Right cardiac atrium (tissue), 5 donors: ENCODE data around the gene DNAH6. TPM values are rescaled to one million over a fixed set of nuclear protein-coding genes. Genes with fewer than 3 reads are reported as not detected.

Experiments used
- ATAC-seq, 2 donors: fragments of 200-7000 bp; cut with Tn5 transposase; one replicate each; pipeline versions ENCODE4 v1.8.0 to v1.9.1; 2020; ENCODE audit warnings: moderate library complexity in 2 of 2, mild to moderate bottlenecking in 1 of 2
- DNase-seq, 3 donors: peaks; one replicate each; pipeline ENCODE4 v3.0.0-alpha.2; 2020
- H3K27ac ChIP-seq: one replicate; pipeline ENCODE4 v1.5.1; 2013; ENCODE audit warnings: mild to moderate bottlenecking, low read length, control low read depth, moderate library complexity
- H3K27me3 ChIP-seq: one replicate; pipeline ENCODE4 v1.6.1; 2013; ENCODE audit not compliant: control insufficient read depth, insufficient read depth
- H3K4me1 ChIP-seq: one replicate; pipeline ENCODE4 v1.6.1; 2013; ENCODE audit warnings: low read length; ENCODE audit not compliant: control insufficient read depth, insufficient read depth
- H3K4me3 ChIP-seq: one replicate; pipeline ENCODE4 v1.5.1; 2013; ENCODE audit warnings: low read length, control low read depth
- H3K9me3 ChIP-seq: one replicate; pipeline ENCODE4 v1.6.1; 2013; ENCODE audit warnings: low read length; ENCODE audit not compliant: control insufficient read depth
- WGBS: extraction: QIAGEN DNeasy Blood & Tissue Kit; methylation state at CpG from one replicate; pipeline ENCODE4 v1.1.7; 2013; 5-methylcytosine and 5-hydroxymethylcytosine counted together
- intact Hi-C, 4 donors: fragments of 100-400 bp; cut with DNase I; formaldehyde crosslinking; loops; one replicate each; pipeline versions ENCODE4 v1.11.0 to v1.14.0; 2022 to 2023
- polyA plus RNA-seq: library from polyadenylated mRNA; stranded (reverse); fragments of 200-250 nt; gene quantifications from one replicate; pipeline ENCODE4 v1.2.3, GENCODE V29; 2013
- total RNA-seq, 4 donors: library from RNA; stranded (reverse); fragmentation: NEBNext Ultra II Directional; extraction: Animal tissue kit (Norgen Biotek cat#: 25700); gene quantifications; one replicate each; pipeline ENCODE4 v1.2.1, GENCODE V29; 2021
- donor health status: healthy with polysubstance abuse.
- donor health status: DM: no; HTN: yes; CAD: no.
- donor health status: DM: no; HTN: no; CAD: no.
- donor health status: DM: no; HTN: yes; CAD: no; lungs with severe emphysema.
- donor health status: DM: yes; HTN: yes; CAD: no.

Gene DNAH6
- total and polyA plus RNA-seq, 5 donors: 0.07 to 0.60 (median 0.34) TPM

GRCh38 chr2:84801811-84802210 lies 285.5 kb downstream of the DNAH6 start:
- ATAC-seq (no peak), DNase-seq (no peak)
- Histone ChIP-seq H3K4me3 (no peak overlapping the region), H3K27ac (no peak overlapping the region), H3K4me1 (no peaks in the 10 kb centered on the region), H3K9me3 (no peaks in the 10 kb centered on the region), H3K27me3 (no peaks in the 10 kb centered on the region)
- WGBS: 79% methylated on average over 2 of the region's 2 CpGs
- intact Hi-C loops: no loop called here

- Histone ChIP-seq H3K27ac (no peak overlapping the region), H3K4me1 (no peaks in the 10 kb centered on the region), H3K9me3 (no peaks in the 10 kb centered on the region), H3K27me3 (no peaks in the 10 kb centered on the region), H3K4me3 (no peak overlapping the region)
- intact Hi-C loops: no loop called here
- WGBS: 46% methylated on average over 1 of the region's 1 CpG
- DNase-seq: no peak
- ATAC-seq: no peak
These were observed 289.1 kb downstream of the DNAH6 start for GRCh38 chr2:84805250-84805958.

- Histone ChIP-seq H3K27ac (no peak overlapping the region), H3K9me3 (no peaks in the 10 kb centered on the region), H3K4me3 (no peak overlapping the region), H3K27me3 (no peaks in the 10 kb centered on the region), H3K4me1 (no peaks in the 10 kb centered on the region)
- ATAC-seq (peak in 1 of 2 donors; percentile 59), DNase-seq (peak in 2 of 3 donors; percentile 31 to 53)
- intact Hi-C loops: no loop called here
- WGBS: 54% methylated on average over 4 of the region's 4 CpGs
These were observed 290.8 kb downstream of the DNAH6 start for GRCh38 chr2:84807063-84807485.

- WGBS: 70% methylated on average over 4 of the region's 4 CpGs
- intact Hi-C loops: no loop called here
- no peak overlapping the region for H3K27ac ChIP-seq
- DNase-seq: no peak
- no peaks in the 10 kb centered on the region for H3K4me1 ChIP-seq
- no peak overlapping the region for H3K4me3 ChIP-seq
- no peaks in the 10 kb centered on the region for H3K27me3 ChIP-seq
- no peaks in the 10 kb centered on the region for H3K9me3 ChIP-seq
- no peak for ATAC-seq
These were observed 292.0 kb downstream of the DNAH6 start for GRCh38 chr2:84808279-84808678.

- WGBS: 89% methylated on average over 6 of the region's 6 CpGs
These were observed 295.6 kb downstream of the DNAH6 start for GRCh38 chr2:84811839-84812431.

GRCh38 chr2:84815146-84815545 lies 298.8 kb downstream of the DNAH6 start:
- Histone ChIP-seq H3K27ac (no peak overlapping the region), H3K9me3 (no peaks in the 10 kb centered on the region), H3K4me1 (no peaks in the 10 kb centered on the region), H3K4me3 (no peak overlapping the region), H3K27me3 (no peaks in the 10 kb centered on the region)
- DNase-seq (no peak), ATAC-seq (no peak)
- WGBS: 44% methylated on average over 3 of the region's 3 CpGs
- intact Hi-C loops: no loop called here

More at GRCh38 chr2:84811839-84812431, 295.6 kb downstream of the DNAH6 start:
- Histone ChIP-seq H3K27me3 (no peaks in the 10 kb centered on the region), H3K4me1 (no peaks in the 10 kb centered on the region), H3K9me3 (no peaks in the 10 kb centered on the region), H3K4me3 (no peak overlapping the region), H3K27ac (no peak overlapping the region)
- DNase-seq (no peak), ATAC-seq (no peak)
- intact Hi-C loops: no loop called here

GRCh38 chr2:84816426-84817026 lies 300.2 kb downstream of the DNAH6 start:
- Histone ChIP-seq H3K27me3 (no peaks in the 10 kb centered on the region), H3K4me3 (no peak overlapping the region), H3K27ac (no peak overlapping the region), H3K9me3 (no peaks in the 10 kb centered on the region), H3K4me1 (no peaks in the 10 kb centered on the region)
- WGBS: 90% methylated on average over 6 of the region's 6 CpGs
- ATAC-seq: no peak
- no peak for DNase-seq
- intact Hi-C loops: no loop called here

GRCh38 chr2:84817239-84817655 lies 300.9 kb downstream of the DNAH6 start:
- DNase-seq (no peak), ATAC-seq (no peak)
- Histone ChIP-seq H3K9me3 (no peaks in the 10 kb centered on the region), H3K27ac (no peak overlapping the region), H3K4me3 (no peak overlapping the region), H3K4me1 (no peaks in the 10 kb centered on the region), H3K27me3 (no peaks in the 10 kb centered on the region)
- intact Hi-C loops: no loop called here
- WGBS: 85% methylated on average over 2 of the region's 2 CpGs

- 89% methylated on average over 7 of the region's 7 CpGs for WGBS
- intact Hi-C loops: no loop called here
- H3K27me3 ChIP-seq: no peaks in the 10 kb centered on the region
- no peak overlapping the region for H3K27ac ChIP-seq
- no peaks in the 10 kb centered on the region for H3K4me1 ChIP-seq
- DNase-seq (no peak), ATAC-seq (no peak)
- H3K4me3 ChIP-seq: no peak overlapping the region
- H3K9me3 ChIP-seq: no peaks in the 10 kb centered on the region
These were observed 305.5 kb downstream of the DNAH6 start for GRCh38 chr2:84821806-84822205.

- Histone ChIP-seq H3K27me3 (no peaks in the 10 kb centered on the region), H3K9me3 (no peaks in the 10 kb centered on the region), H3K4me3 (no peak overlapping the region), H3K4me1 (no peaks in the 10 kb centered on the region), H3K27ac (no peak overlapping the region)
- DNase-seq (no peak), ATAC-seq (no peak)
- intact Hi-C loops: no loop called here
- 81% methylated on average over 5 of the region's 5 CpGs for WGBS
These were observed 306.9 kb downstream of the DNAH6 start for GRCh38 chr2:84823229-84823628.

GRCh38 chr2:84823788-84824187 lies 307.5 kb downstream of the DNAH6 start:
- intact Hi-C loops: no loop called here
- ATAC-seq (peak in 1 of 2 donors; percentile 17), DNase-seq (no peak)
- no peak overlapping the region for H3K27ac ChIP-seq
- H3K4me3 ChIP-seq: no peak overlapping the region
- no peaks in the 10 kb centered on the region for H3K27me3 ChIP-seq
- WGBS: 95% methylated on average over 21 of the region's 21 CpGs
- no peaks in the 10 kb centered on the region for H3K9me3 ChIP-seq
- H3K4me1 ChIP-seq: no peaks in the 10 kb centered on the region
